Measurements from ENCODE around the gene DOK3. TPM values are rescaled to one million over a fixed set of nuclear protein-coding genes. Genes with fewer than 3 reads are reported as not detected.

Gene DOK3
- total and polyA plus RNA-seq, 4 donors: 3.4 to 15.8 (median 8.9) TPM

DNA sequence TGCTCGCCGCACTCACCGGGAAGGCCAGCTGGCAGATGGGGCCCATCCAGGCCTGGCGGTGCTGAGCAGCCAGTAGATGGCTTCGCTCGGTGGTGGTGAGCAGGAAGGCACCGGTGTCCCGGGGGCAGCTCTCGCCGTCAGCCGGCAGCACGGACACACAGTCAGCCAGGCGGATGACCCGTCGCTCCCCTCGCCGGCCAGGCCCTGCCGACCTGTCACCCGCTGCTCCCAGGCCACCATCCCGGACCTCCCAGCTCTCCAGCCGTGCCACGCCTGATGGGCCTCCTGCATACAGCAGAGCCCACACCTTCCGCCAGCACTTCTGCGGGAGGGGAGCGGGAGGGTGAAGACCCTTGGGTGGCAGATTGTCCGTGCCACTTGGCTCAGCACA lies 1.4 kb downstream of the DOK3 start:
- 90% methylated on average over 26 of the region's 26 CpGs for WGBS (ENCODE audit: insufficient coverage)
- Histone ChIP-seq H3K9me3 (ENCODE audit: control insufficient read depth, insufficient read depth, low read length) (no peaks in the 10 kb centered on the region), H3K4me1 (ENCODE audit: control insufficient read depth, insufficient read depth, low read length) (peaks cover 9% of the 10 kb centered on the region), H3K36me3 (ENCODE audit: control insufficient read depth, insufficient read depth, low read length) (peaks cover 82% of the 10 kb centered on the region), H3K27me3 (ENCODE audit: control insufficient read depth, insufficient read depth, low read length) (no peaks in the 10 kb centered on the region), H3K27ac (ENCODE audit: low read depth, low read length) (no peak overlapping the region), H3K4me3 (ENCODE audit: low read depth, low read length) (no peak overlapping the region)
- no peak for DNase-seq (ENCODE audit: low read depth in 4 of 6, low spot score in 6 of 6)

GRCh38 chr5:177507596-177508220 lies 1.9 kb downstream of the DOK3 start:
- H3K4me3 ChIP-seq (ENCODE audit: low read depth, low read length): no peak overlapping the region

GRCh38 chr5:177507165-177507564 lies 2.5 kb downstream of the DOK3 start:
- Histone ChIP-seq H3K27ac (ENCODE audit: low read depth, low read length) (no peak overlapping the region), H3K36me3 (ENCODE audit: control insufficient read depth, insufficient read depth, low read length) (peaks cover 76% of the 10 kb centered on the region), H3K27me3 (ENCODE audit: control insufficient read depth, insufficient read depth, low read length) (no peaks in the 10 kb centered on the region), H3K9me3 (ENCODE audit: control insufficient read depth, insufficient read depth, low read length) (no peaks in the 10 kb centered on the region), H3K4me1 (ENCODE audit: control insufficient read depth, insufficient read depth, low read length) (peaks cover 9% of the 10 kb centered on the region), H3K4me3 (ENCODE audit: low read depth, low read length) (no peak overlapping the region)
- no peak for DNase-seq (ENCODE audit: low read depth in 4 of 6, low spot score in 6 of 6)
- WGBS (ENCODE audit: insufficient coverage): 87% methylated on average over 8 of the region's 9 CpGs

More at GRCh38 chr5:177507596-177508220, 1.9 kb downstream of the DOK3 start:
- DNase-seq (ENCODE audit: low read depth in 4 of 6, low spot score in 6 of 6): no peak
- Histone ChIP-seq H3K36me3 (ENCODE audit: control insufficient read depth, insufficient read depth, low read length) (peaks cover 81% of the 10 kb centered on the region), H3K4me1 (ENCODE audit: control insufficient read depth, insufficient read depth, low read length) (peaks cover 9% of the 10 kb centered on the region), H3K9me3 (ENCODE audit: control insufficient read depth, insufficient read depth, low read length) (no peaks in the 10 kb centered on the region), H3K27me3 (ENCODE audit: control insufficient read depth, insufficient read depth, low read length) (no peaks in the 10 kb centered on the region), H3K27ac (ENCODE audit: low read depth, low read length) (no peak overlapping the region)
- WGBS (ENCODE audit: insufficient coverage): 87% methylated on average over 12 of the region's 17 CpGs

DNA sequence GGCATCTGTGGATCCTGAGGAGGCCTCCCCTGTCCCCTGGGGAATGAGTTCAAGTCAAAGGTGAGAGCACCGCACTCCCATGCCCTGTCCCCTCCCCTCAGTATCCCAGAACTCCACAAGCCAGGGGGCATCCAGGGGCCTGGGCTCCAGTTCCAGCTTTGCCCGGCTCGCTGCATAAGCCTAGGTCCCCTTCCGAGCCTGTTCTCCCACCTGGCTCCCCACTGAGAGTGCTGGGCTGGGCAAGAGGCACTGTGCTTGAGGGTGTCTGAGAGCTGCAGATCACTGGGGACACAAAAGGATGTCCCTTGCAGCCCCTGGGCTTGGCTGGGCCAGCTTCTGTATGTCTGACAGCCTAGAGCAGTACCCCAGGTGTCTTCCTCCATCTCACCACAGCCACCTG lies 4.6 kb downstream of the DOK3 start:
- H3K27me3 ChIP-seq (ENCODE audit: control insufficient read depth, insufficient read depth, low read length): no peaks in the 10 kb centered on the region
- H3K36me3 ChIP-seq (ENCODE audit: control insufficient read depth, insufficient read depth, low read length): peaks cover 56% of the 10 kb centered on the region
- no peak overlapping the region for H3K27ac ChIP-seq (ENCODE audit: low read depth, low read length)
- H3K4me1 ChIP-seq (ENCODE audit: control insufficient read depth, insufficient read depth, low read length): peaks cover 18% of the 10 kb centered on the region
- 92% methylated on average over 4 of the region's 4 CpGs for WGBS (ENCODE audit: insufficient coverage)
- no peaks in the 10 kb centered on the region for H3K9me3 ChIP-seq (ENCODE audit: control insufficient read depth, insufficient read depth, low read length)
- no peak overlapping the region for H3K4me3 ChIP-seq (ENCODE audit: low read depth, low read length)
- no peak for DNase-seq (ENCODE audit: low read depth in 4 of 6, low spot score in 6 of 6)

GRCh38 chr5:177504086-177505056 lies 5.3 kb downstream of the DOK3 start:
- no peak for DNase-seq (ENCODE audit: low read depth in 4 of 6, low spot score in 6 of 6)
- WGBS (ENCODE audit: insufficient coverage): 93% methylated on average over 44 of the region's 47 CpGs
- H3K27ac ChIP-seq (ENCODE audit: low read depth, low read length): no peak overlapping the region

DNA sequence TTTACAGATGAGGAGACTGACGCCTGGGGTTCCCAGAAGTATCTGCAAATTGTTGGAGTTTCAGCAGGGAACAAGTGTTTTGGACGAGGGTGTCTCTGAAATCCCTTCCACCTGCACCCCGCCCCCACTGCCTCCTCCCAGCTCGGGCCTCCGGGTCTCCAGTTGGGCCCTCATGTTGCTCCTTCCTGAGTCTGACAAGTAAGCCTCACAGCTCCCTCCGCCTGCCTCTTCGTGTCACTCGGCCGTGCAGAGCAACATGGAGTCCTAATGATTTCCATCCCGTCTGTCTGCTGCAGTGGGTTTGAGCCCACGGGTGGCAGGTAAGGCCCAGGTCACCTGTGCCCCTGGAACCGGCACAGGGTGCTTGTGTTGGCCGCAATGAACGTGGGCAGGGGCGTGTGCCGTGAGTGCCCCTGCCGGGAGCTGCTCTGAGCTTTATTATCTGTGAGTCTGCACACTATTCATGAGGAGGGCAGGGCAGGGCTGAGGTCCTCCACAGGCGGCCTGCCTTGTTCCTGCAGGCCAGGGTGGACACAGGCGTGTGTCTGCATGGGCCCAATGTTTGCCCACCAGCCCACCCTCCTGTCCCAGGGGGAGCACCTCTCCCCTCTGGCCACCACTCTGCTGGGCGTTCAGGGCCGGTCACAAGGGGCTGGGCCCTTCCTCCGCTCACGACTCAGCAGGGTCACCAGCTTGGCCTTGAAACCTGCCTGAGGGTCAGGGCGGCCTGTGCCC lies 6.1 kb downstream of the DOK3 start:
- no peak for DNase-seq (ENCODE audit: low read depth in 4 of 6, low spot score in 6 of 6)
- Histone ChIP-seq H3K27me3 (ENCODE audit: control insufficient read depth, insufficient read depth, low read length) (peaks cover under 1% of the 10 kb centered on the region), H3K4me1 (ENCODE audit: control insufficient read depth, insufficient read depth, low read length) (peaks cover 20% of the 10 kb centered on the region), H3K9me3 (ENCODE audit: control insufficient read depth, insufficient read depth, low read length) (no peaks in the 10 kb centered on the region), H3K4me3 (ENCODE audit: low read depth, low read length) (no peak overlapping the region), H3K27ac (ENCODE audit: low read depth, low read length) (no peak overlapping the region), H3K36me3 (ENCODE audit: control insufficient read depth, insufficient read depth, low read length) (peaks cover 40% of the 10 kb centered on the region)
- 85% methylated on average over 24 of the region's 24 CpGs for WGBS (ENCODE audit: insufficient coverage)

More at GRCh38 chr5:177504086-177505056, 5.3 kb downstream of the DOK3 start:
- no peaks in the 10 kb centered on the region for H3K9me3 ChIP-seq (ENCODE audit: control insufficient read depth, insufficient read depth, low read length)
- no peaks in the 10 kb centered on the region for H3K27me3 ChIP-seq (ENCODE audit: control insufficient read depth, insufficient read depth, low read length)
- H3K4me3 ChIP-seq (ENCODE audit: low read depth, low read length): no peak overlapping the region
- H3K36me3 ChIP-seq (ENCODE audit: control insufficient read depth, insufficient read depth, low read length): peaks cover 49% of the 10 kb centered on the region
- H3K4me1 ChIP-seq (ENCODE audit: control insufficient read depth, insufficient read depth, low read length): peaks cover 18% of the 10 kb centered on the region

DNA sequence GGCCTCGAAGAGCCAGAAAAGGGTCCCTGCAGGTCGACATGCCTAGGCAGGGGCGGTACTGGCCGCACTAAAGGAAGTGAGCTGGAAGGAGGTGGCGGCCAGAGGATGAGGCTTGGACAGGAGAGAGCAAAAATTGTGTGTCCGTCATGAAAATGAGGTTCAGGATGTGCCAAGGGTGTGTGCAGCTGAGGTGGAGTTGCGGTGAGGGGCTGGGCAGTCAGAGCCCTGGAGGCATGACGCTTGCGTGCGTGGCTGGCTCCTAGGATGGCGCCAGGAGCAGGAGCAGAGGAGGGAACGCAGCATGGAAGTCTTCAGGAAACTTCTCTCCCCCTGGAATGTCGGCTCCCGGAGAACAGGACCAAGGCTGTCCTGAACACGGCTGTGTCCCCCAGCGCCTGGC lies 6.7 kb downstream of the DOK3 start:
- Histone ChIP-seq H3K27ac (ENCODE audit: low read depth, low read length) (no peak overlapping the region), H3K27me3 (ENCODE audit: control insufficient read depth, insufficient read depth, low read length) (peaks cover 5% of the 10 kb centered on the region), H3K36me3 (ENCODE audit: control insufficient read depth, insufficient read depth, low read length) (peaks cover 34% of the 10 kb centered on the region), H3K4me3 (ENCODE audit: low read depth, low read length) (no peak overlapping the region), H3K4me1 (ENCODE audit: control insufficient read depth, insufficient read depth, low read length) (peaks cover 23% of the 10 kb centered on the region), H3K9me3 (ENCODE audit: control insufficient read depth, insufficient read depth, low read length) (no peaks in the 10 kb centered on the region)
- WGBS (ENCODE audit: insufficient coverage): 83% methylated on average over 14 of the region's 16 CpGs
- no peak for DNase-seq (ENCODE audit: low read depth in 4 of 6, low spot score in 6 of 6)

DNA sequence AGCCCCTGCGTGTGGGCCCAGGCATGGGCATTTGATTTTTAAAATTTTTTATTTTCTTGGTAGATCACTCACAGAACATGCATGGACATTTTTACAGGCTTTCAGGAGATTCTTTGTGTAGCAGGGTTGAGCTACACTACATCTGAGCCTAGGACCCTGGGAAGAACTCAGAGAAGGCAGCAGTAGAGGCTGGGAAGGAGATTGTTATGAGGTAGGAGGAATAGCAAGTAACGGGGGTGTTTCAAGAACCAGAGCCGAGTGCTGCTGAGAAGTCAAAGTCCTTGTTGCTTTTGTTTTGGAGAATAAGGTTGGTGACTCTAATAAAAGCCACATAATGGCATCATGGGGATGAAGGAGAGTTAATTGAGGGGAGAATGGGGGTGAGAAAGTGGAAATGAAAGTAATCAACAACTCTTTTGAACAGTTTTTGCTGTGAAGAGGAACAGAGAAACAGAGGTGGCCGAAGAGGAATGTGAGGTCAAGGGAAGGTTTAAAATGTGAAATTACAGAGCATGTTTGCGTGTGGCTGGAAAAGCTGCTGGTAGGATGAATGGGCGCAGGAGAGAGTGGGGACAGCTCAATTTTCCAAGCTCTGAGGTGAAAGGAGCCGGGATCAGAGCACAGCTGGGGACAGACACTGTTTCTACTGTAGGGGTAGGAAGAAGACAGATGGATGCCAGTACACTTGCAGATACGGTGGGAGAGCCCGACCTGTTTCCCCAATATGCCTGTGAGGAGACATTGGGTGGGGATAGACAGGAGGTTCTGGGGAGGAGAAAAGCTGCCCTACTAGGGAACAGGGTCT lies 7.5 kb downstream of the DOK3 start:
- Histone ChIP-seq H3K9me3 (ENCODE audit: control insufficient read depth, insufficient read depth, low read length) (no peaks in the 10 kb centered on the region), H3K27ac (ENCODE audit: low read depth, low read length) (no peak overlapping the region), H3K36me3 (ENCODE audit: control insufficient read depth, insufficient read depth, low read length) (peaks cover 27% of the 10 kb centered on the region), H3K4me1 (ENCODE audit: control insufficient read depth, insufficient read depth, low read length) (peaks cover 29% of the 10 kb centered on the region), H3K27me3 (ENCODE audit: control insufficient read depth, insufficient read depth, low read length) (peaks cover 7% of the 10 kb centered on the region), H3K4me3 (ENCODE audit: low read depth, low read length) (no peak overlapping the region)
- 44% methylated on average over 8 of the region's 9 CpGs for WGBS (ENCODE audit: insufficient coverage)
- no peak for DNase-seq (ENCODE audit: low read depth in 4 of 6, low spot score in 6 of 6)

All from spinal cord (tissue), 10 donors.